Colonic mucosa (tissue), 4 donors: ENCODE measurements around the gene EXOC3L2. TPM values are rescaled to one million over a fixed set of nuclear protein-coding genes. Genes with fewer than 3 reads are reported as not detected.

Experiments used
- DNase-seq: peaks from one replicate; pipeline ENCODE4 v3.0.0-alpha.2; 2020
- H3K27ac ChIP-seq: fragments of 200-600 bp; one replicate; pipeline ENCODE4 v1.8.0; 2021
- H3K27me3 ChIP-seq: fragments of 200-600 bp; one replicate; pipeline ENCODE4 v1.8.0; 2021
- H3K36me3 ChIP-seq: fragments of 200-600 bp; one replicate; pipeline ENCODE4 v1.8.0; 2021
- H3K4me1 ChIP-seq: fragments of 200-600 bp; one replicate; pipeline ENCODE4 v1.8.0; 2021; ENCODE audit warnings: mild to moderate bottlenecking
- H3K4me3 ChIP-seq: fragments of 200-600 bp; one replicate; pipeline ENCODE4 v1.8.0; 2021
- H3K9ac ChIP-seq, 2 donors: one replicate each; pipeline ENCODE4 v1.7.0; 2013; ENCODE audit warnings: control low read depth in 2 of 2, low read depth in 2 of 2, low read length in 2 of 2
- H3K9me3 ChIP-seq: fragments of 200-600 bp; one replicate; pipeline ENCODE4 v1.8.0; 2021
- CTCF ChIP-seq: fragments of 200-600 bp; IDR thresholded peaks from one replicate; pipeline ENCODE4 v1.8.0; 2022; ENCODE audit warnings: antibody characterized with exemption, mild to moderate bottlenecking
- intact Hi-C: fragments of 100-400 bp; cut with DNase I; formaldehyde crosslinking; loops from one replicate; pipeline ENCODE4 v1.14.1; 2022
- total RNA-seq, 2 donors: library from RNA; stranded (reverse); fragmentation: NEBNext Ultra II Directional in 1 of 2; extraction: Animal tissue kit (Norgen Biotek cat#: 25700) in 1 of 2; gene quantifications; one replicate each; pipeline ENCODE4 v1.2.1, GENCODE V29; 2021
- donor health status: healthy.
- donor health status: DM: no; HTN: no; CAD: no.
- donor health status: DM: no; HTN: no; CAD: no.

EXOC3L2 gene
- total RNA-seq, 2 donors from 2014 or later, result 1.4 to 1.6 TPM

- no peak for TF ChIP-seq CTCF
- Histone ChIP-seq H3K9me3 (no peaks in the 10 kb centered on the region), H3K4me3 (no peak overlapping the region), H3K27me3 (no peaks in the 10 kb centered on the region), H3K9ac (no peak overlapping the region), H3K27ac (no peak overlapping the region), H3K4me1 (no peaks in the 10 kb centered on the region), H3K36me3 (no peaks in the 10 kb centered on the region)
- DNase-seq, result no peak
- intact Hi-C loops, result no loop called here
Observed at GRCh38 chr19:45265375-45265774, 20.2 kb upstream of the EXOC3L2 start.

DNA sequence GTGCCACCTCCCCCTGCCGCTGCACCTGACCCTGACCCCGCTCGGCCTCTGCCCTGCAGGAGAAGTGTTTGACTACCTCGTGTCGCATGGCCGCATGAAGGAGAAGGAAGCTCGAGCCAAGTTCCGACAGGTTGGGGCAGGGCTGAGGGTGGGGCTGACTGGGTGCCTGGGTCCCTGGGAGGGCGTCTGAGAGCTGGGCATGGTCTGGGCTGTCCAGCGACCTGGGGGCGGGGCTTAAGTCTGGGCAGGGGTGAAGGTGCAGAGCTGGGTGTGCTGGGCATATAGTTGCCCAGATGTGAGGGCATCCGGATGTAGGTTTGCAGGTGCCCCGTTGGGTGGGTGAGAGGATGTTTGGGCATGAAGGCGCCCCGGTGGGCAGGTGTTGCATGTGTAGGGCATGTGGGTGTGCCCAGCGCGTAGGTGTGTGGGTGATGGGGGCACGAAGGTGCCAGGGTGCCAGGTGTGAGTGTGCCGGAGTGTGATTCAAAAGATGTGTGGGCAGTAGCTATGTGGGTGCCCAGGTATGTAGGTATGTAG is 19.6 kb upstream of the EXOC3L2 start:
- no peaks in the 10 kb centered on the region for H3K4me1 ChIP-seq
- no peak for TF ChIP-seq CTCF
- no peak overlapping the region for H3K4me3 ChIP-seq
- H3K27ac ChIP-seq, result no peak overlapping the region
- H3K27me3 ChIP-seq, result no peaks in the 10 kb centered on the region
- intact Hi-C loops, result no loop called here
- no peaks in the 10 kb centered on the region for H3K36me3 ChIP-seq
- H3K9me3 ChIP-seq, result no peaks in the 10 kb centered on the region
- H3K9ac ChIP-seq, result no peak overlapping the region
- no peak for DNase-seq

DNA sequence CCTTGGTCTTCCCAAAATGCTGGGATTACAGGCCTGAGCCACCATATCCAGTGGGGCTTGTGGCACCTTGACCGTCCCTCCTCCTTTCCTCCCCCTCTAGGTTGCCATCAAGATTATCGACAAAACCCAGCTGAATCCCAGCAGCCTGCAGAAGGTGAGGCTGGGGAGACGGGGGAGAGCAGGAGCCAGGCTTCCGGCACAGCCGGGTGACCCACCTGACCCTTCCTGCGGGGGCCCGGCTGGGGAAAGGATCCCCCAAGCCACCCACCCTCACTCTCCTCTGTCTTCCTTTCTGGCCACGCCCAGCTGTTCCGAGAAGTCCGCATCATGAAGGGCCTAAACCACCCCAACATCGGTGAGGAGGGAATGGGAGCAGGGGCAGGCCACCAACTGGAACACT is 17.8 kb upstream of the EXOC3L2 start:
- Histone ChIP-seq H3K4me1 (no peaks in the 10 kb centered on the region), H3K4me3 (no peak overlapping the region), H3K36me3 (no peaks in the 10 kb centered on the region), H3K27ac (no peak overlapping the region), H3K9me3 (no peaks in the 10 kb centered on the region), H3K9ac (no peak overlapping the region), H3K27me3 (no peaks in the 10 kb centered on the region)
- intact Hi-C loops, result no loop called here
- DNase-seq, result no peak
- TF ChIP-seq CTCF, result no peak

DNA sequence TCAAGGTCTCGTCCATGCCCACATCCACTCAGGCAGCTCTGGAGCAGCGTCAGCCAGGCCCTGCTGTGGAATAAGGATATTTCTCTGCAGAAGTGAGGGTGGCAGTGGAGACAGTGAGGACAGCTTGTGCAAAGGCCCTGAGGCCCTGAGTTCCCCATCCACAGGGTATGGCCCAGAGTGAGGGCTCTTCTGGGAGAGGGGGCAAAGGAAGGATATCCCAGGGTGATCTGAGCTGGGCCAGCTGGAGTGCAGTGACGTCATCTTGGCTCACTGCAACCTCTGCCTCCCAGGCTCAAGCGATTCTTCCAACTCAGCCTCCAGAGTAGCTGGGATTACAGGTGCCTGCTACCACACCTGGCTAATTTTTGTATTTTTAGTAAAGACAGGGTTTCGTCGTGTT is 17.4 kb upstream of the EXOC3L2 start:
- no peaks in the 10 kb centered on the region for H3K36me3 ChIP-seq
- no peak overlapping the region for H3K4me3 ChIP-seq
- no peak for TF ChIP-seq CTCF
- no peaks in the 10 kb centered on the region for H3K9me3 ChIP-seq
- no peak for DNase-seq
- H3K9ac ChIP-seq, result no peak overlapping the region
- no peak overlapping the region for H3K27ac ChIP-seq
- H3K4me1 ChIP-seq, result no peaks in the 10 kb centered on the region
- H3K27me3 ChIP-seq, result no peaks in the 10 kb centered on the region
- intact Hi-C loops, result no loop called here

- H3K4me1 ChIP-seq, result no peaks in the 10 kb centered on the region
- H3K36me3 ChIP-seq, result no peaks in the 10 kb centered on the region
- no peak overlapping the region for H3K4me3 ChIP-seq
- no peak overlapping the region for H3K27ac ChIP-seq
- no peak for TF ChIP-seq CTCF
- no peak overlapping the region for H3K9ac ChIP-seq
- no peaks in the 10 kb centered on the region for H3K9me3 ChIP-seq
- DNase-seq, result no peak
- intact Hi-C loops, result no loop called here
- H3K27me3 ChIP-seq, result no peaks in the 10 kb centered on the region
Observed at GRCh38 chr19:45258862-45259261, 13.7 kb upstream of the EXOC3L2 start.
